Measurements from ENCODE around the gene TENM4.

The TENM4 gene

DNA sequence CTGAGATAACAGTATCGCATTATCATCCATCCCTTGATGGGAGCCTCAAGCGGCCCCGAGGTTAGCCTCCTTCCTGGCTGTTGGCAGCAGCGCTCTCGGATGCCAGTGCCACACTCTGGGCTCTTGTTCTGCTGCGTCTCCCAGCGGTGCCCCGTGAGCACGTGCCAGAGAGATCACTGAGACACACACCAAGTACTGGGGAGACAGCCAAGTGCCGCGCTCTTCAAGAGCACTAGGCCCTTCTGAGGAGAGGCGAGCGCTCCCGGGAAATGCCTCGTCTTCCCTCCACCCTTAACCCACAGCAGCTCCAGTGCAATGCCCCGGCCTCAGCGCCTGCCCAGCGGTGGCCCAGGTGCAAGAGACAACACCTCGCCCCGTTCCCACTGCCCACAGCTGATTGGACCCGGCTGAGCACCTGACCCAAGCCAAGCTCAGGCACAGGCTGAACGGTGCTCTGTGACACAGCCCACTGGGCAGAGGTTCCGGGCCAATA is 617.9 kb downstream of the TENM4 start:
- DNase-seq = peak; percentile 46

DNA sequence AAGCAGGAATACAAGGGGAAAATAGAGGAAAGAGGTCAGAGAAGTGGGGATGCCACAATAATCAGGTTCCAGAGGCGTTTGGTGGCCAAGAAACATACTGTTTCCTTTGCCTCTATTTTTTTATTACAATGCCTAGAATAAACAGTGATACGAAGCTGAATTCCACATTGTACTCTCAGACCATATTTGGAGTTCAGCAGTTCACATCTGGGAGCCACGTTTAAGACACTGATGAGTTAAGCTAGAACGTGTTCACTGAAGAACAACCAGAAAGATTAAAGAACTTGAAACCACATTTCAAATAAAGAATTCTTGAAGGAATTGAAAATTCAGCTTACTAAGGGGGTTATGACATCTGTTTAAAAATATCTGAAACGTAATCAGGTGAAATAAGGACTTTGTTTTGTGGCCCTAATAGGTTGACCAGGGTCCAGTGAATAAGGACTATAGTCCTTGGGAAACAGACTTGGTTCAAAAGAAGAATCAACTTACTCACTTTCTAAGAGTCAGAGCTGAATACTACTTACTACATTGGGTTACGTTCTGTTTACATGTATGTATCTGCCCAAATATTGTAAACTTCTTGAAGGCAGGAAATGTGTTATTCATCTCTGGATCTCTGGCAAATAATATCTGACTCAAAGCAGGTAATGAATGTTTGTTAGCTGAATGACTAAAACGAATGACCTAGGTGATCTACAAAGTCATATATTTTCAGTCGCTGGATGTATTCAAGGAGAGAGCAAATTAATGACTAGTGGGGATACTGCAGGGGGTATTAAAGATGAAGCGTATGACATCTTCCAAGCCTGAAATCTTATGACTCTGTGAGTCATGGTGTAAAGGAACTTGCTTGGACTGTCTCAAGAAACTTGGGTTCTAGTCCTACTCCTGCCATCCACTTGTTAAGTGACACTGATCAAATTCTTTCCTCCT is 619.2 kb downstream of the TENM4 start:
- no peak for DNase-seq

DNA sequence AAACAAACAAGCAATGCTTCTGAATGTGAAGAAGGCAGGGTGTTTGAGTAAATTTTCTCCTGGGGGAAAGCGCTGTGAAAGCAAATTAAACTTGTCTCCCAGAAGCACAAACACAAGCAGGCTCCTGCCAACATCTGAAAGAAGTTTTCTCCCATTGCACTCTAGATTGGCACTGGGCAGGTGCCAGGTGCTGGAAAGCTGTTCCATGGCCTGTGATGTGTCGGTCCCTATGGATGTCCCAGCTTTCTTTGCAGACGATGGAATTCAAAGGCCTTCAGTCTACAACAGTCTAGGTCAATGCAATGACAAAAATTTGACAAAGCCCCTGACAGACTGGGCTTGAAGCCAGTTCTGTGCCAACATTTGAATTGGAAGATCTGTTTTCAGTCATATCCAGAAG is 620.1 kb downstream of the TENM4 start:
- no peak for DNase-seq

DNA sequence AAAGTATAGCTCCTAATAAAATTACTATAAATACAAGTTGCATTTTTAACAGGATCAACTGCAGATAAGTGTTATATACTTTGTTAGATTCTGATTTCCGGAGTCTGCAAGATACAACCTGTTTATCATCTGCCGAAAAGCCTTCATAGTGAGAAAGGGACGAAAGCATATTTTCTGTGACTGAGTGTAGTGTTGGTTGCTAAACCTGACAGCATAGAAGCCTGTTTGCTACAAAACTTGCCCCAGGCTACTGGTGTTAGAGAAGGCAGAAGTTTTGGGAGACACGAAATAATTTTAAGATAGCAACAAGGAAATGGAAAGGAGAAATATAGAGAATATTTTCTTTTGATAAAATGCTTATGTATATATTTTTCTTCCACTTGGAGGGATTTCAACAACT is 622.6 kb downstream of the TENM4 start:
- DNase-seq = no peak

DNA sequence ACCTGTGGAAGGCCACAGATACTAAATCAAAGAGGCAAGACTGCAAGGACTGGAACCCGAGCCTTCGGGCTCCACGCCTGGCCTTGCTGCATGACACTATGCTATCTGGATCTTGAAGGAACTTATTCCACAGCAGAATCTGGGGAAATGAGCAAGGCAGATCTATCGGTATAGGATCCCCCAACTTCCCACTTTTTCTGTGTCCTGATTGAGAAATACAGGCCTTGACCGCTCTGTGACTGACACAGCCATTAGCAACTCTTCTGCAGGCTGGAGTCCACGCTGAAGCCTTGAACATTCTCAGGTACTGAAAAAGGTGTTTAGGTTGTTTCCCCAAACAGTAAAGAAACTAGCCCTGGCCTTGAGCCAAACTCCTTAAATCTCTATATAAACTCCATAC is 625.0 kb downstream of the TENM4 start:
- DNase-seq = no peak

DNA sequence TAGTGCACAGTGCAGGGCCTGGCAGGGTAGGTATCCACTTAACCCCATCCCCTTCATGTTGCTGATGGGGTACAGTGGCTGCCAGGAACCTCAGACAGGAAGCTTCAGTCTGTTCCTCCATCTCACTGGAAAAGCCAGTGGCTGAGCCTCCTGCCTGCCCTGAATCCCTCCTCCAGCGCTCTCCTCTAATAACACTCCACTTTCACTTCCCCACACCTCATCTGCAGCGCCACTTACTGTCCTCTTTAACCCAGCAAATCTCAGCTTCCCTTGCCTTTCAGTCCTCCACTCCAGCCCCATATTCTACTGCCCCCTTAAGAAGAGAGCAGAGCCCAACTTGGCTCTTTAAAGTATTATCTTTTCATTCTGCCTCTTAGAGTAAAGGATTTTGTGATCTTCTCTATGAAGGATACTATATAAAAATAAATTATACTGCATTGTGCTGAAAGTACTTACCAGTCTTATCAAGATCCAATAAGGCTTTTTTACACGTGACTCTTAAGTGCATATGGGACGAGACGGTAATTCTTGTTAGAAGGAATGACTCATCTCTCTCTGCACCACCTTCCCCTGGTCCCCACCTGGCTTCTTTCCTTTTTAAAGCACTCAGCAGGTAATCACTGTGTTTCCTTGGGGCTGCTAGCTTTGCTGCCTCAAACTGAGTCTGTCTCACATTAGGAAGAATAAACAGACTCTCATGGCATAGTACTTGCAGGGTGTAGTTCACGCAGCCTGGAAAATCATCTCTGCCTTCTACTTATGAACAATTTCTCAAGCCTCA is 628.1 kb downstream of the TENM4 start:
- DNase-seq = no peak

DNA sequence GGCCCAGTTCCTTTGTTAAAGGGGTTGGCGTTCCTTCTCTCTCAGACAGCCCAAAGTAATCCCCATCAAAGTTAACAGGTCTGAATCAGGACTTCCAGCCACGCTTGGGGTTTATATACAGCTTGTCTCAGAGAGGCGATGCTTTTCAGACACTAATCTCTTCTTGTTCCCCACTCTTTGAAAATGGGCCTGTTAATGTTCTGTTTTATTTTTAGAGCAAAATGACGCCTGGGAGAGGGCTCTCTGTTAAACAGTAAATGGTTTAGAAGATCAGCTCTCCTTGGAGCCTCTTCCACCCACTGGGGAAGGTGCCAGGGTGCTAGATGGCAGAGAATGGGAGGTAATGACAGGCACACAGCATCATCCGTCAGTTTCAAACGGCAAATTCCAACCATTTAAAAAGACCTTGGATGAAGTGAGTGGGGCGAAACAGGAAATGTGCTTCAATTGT is 630.2 kb downstream of the TENM4 start:
- no peak for DNase-seq

DNA sequence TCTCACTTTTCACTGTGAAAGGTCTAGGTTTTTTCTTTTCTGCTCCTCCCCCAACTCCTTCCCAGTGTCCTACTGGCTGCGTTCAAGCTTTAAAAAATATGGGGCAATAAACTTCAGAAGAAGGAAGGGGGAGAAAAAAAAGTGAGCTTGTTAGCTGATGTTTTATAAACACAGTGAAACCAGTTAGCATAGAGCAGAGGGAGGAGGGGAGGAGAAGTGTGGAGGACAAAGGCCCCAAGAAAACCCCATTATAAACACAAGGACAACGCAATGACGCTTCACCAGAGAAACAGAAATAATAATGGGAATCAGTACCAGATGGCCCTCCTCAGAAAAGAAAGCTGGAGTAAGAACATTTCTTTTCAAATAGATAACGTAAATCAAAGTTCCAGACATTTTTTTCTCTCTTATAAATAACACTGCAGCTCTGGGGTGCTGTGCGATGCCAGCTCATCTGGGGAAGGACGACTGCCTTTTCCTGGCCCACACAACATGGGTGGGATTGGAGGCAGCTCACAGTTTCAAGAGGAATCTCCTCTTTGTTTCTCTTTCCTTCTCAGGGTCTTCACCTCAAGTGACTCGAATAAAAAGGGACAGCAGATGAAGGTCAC is 630.8 kb downstream of the TENM4 start:
- DNase-seq = no peak

DNA sequence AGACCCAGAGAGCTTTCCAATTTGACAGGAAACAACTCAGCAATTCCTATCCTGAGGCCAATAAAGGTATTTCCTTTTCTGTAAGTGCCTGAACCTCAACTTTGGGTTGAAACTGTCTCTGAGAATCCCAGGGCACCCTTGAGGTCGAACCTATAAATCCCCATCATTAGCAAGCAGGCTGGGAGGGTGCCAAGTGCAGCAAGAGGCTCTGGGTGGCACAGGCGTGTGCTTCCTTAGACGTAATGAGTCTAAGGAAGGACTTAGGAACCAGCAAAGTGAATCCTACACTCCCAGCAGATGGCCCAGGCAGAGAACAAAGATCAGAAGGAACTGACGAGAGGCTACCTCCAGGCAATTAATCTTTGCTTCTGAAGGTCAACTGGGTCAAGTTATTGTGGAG is 631.9 kb downstream of the TENM4 start:
- no peak for DNase-seq

DNA sequence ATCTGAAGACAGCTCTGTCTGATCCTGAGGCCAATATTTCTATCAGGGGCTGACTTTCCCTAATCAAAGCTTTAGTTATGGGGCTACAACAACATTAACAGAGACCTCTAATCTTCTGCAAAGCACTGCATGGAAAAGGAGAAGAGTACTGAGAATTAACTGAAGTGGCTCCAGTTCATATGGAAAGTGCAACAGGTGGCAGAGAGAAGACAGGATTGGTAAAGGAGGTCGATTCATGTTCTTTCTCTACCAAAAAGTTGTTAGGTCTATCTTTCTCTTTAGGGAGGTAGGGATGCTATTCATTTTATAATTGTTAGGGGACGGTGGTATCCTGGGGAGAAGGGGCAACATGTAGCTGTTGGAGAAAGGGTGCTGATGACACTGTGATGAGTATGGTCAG is 633.5 kb downstream of the TENM4 start:
- no peak for DNase-seq

DNA sequence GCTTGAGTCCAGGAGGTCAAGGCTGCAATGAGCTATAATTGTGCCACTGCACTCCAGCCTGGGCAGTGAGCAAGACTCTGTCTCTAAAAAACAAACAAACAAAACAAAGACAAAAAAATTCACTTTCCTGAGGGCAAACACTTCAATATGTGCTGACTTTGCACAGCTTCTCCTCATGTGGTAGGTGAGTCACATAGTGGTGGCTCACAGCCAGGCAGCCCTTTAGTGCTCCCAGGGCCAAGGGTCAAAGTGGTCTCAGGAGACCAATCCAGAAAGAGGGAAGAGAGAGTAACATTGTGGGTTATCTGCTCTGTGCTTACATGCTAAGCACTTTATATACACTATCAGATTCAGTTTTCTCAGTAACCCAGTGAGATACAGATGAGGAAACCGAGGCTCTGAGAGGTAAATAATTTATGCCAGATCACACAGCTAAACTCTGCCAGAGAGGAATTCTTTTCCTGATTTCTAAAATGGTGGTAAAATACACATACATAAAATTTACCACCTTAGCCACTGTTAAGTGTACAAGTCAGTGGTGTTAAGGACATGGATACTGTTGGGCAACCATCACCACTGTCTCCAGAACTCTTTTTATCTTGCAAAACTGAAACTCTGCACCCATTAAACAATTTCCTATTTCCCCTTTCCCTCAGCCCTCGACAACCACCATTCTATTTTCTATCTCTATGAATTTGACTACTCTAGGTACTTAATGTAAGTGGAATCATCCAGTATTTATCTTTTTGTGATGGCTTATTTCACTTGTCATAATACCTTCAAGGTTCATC is 634.4 kb downstream of the TENM4 start:
- DNase-seq = no peak

DNA sequence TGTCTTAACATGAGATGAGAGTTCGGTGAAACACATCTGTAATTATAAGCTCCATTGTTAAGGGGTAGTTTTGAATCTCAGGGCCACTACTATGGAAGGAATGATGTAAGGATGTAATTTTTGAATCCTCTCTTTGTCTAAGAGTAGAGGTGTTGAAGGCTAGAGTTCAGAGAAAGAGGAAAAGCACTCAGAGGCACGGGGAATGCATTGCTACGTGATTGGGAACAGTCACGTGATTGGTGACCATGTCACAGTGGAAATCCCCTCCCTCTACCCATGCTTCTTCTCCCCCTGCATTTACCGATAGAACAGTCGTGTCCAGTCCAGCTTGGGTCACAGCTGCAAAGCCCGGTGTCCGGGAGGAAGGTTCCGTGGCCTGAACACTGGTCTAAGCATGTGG is 635.8 kb downstream of the TENM4 start:
- no peak for DNase-seq

DNA sequence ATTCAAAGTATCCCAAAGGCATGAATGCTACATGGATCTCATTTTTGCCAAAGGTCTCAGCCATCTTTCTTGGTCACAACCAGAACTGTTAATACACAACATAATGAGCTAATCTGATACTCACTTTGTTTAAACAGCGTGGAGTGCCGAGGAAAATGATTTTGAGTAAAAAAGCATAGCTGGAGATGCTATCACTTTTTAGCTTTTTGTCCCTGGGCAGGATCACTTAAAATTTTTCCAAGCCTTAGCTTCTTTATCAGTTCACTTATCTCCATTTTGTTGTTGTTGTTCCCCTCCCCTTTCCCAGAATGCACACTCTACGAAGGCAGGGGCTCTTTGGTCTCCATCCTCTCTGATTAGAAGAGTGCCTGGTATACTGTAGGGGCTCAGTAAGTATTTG is 636.8 kb downstream of the TENM4 start:
- no peak for DNase-seq

DNA sequence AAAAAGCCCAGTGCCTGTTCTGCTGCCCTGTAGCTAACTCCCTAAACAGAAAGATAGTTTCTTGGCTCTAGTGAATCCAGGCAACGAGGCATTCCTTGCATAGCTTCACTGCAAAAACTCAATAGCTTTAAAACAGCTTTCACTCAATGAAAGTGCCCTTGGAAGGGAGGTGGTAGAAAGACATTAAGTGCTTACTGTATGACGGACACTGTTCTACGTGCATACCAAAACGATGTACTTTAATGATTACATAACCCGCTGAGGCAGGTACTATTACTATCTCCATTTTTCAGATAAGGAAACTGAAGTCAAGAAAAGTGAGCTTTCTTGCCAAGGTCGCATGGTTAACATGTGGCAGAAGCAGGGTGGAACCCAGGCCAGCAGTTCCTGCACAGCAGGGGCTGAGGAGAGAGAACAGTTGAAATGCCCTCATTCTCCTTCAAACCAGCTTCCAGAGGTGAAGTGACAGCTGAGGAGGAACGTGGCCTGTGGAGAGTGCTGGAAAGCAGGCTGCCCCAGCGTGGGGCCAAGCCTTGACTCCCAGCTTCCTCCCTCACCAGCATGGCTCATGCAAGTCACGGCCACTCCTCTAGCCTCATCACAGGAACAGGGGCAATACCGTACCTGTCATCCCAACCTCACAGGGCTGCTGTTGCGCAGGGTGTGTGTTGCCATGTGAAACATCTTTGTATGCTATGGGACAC is 638.6 kb downstream of the TENM4 start:
- DNase-seq = no peak

DNA sequence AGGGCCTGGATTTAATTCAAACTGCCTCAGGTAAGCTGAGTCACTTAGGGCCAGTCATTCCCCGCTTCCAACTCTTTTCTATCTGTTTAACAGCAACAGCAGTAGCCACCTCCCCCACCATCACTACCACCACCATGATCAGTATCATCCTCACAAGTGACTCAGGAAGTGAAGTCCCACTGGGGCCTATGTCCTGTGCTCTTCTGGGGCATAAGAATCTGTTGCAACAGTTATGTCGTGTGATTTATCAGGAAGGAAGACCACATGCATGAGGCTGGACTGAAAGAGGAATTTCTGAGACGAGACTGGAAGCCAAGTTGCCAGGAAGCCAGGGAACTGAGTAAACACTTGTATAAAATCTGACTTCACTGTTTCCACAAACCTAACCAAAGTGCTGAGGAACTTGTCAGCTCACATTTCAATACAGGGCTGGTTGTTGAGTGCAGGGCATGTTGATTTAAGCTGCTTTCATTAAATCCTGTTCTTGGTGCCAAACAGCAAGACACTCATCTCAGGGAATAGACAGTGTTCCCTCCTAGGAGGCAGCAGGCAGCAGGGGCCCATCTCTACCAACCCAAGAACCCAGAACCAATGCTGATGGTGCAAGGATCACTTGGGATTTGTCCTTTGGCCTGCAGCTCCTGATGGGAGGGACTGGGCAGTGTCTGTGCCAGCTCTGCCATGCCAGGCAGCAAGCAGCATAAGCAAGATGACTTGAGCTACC is 639.5 kb downstream of the TENM4 start:
- DNase-seq = peak; percentile 32

DNA sequence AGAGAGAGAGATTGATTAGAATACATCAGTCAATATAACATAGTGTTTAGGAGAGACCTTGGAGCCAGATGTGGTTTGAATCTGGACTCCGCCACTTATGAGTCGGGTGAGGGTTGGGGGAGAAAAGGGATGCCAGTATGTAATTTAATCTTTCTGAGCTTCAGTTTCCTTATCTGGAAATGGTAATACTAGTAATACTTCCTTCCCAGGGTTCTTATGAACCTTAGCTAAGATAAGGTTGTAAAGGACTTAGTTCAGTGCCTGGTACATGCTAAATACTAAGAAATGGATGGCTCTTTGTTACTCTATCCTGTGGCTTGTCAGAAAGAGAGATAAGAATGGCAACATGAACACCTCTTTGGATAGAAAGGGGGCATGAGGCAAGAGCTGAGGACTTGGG is 640.1 kb downstream of the TENM4 start:
- DNase-seq = no peak

DNA sequence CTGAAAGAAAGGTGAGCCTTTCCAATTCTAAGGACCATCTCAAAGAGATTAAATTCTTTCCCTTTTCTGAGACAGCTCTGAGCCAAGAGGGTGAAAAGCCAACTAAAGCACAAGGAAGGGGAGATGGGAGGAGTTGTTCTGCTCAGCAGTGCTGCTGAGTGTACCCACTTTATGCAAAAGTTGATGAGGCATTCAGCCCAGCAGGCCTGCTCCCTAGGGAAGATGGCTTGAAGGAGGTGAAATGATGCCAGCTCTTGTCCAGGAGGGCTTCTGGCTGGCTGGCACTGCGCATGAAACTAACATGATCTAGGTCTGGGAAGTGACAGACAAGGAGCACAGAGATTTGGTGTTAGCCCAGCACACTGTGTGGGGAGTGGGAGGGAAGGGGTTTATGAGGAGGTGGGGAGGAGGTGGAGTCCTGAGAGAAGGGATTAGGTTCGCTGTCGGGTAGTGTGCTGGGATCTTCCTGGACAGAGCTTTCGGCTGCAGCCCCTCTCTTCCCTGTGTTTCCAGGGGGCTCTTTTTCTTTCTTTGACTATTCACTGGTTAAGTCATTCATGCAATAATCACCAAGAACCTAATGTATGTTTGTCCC is 640.6 kb downstream of the TENM4 start:
- peak; percentile 76 for DNase-seq

DNA sequence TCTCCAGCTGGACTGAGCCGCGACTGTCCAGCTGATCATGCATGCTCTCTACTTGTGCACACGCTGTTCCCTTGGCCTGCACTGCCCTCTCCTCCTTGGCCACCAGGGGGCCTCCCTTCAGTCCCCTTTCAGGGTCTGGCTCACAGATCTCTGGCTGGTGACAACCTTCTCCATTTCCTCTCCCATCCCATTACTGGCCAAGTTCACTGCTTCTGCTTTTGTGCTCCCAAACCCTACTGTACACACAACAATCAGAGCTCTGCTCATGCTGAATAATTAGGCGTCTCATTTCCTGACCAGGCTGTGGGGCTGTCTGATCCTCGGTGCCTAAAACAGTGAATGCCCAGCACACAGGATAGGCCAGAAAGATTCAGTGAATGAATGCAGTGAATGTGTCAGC is 642.2 kb downstream of the TENM4 start:
- DNase-seq = no peak

DNA sequence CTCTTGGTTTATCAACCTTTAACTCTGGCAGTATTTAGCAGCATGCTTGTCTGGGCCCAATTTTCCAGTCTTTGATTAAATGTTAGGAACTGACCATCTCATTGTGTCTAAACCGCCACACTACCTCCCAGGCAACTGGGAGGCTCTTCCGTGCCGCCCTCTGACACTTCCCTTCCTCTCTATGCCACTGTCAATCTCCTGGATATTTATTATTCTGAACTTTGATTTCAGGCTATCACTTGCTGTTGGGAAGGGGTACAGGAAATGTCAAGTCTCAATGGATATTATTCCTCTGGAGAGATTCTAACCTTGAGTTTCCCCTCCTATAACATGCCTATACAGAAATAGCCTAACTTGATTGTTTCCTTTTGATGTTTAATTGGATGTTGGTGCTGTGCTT is 643.3 kb downstream of the TENM4 start:
- DNase-seq = no peak

DNA sequence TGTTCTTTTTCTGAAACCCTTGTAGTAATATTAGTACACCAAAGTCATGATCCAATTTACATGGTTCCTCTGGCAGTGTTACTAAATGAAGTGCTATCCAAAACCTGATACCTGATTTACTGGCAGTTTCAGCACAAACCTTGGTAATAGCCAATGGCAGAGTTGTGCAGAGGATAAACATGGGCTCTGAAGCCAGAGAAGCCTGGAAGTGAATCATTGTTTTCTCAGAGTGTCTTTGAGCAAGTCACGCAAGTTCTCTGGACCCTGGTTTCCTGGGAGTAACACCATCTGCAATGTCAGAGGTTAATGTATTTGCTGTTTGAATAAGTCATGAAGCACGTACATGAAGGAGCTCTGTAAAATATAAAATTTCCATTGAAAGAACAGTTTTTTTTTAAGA is 643.9 kb downstream of the TENM4 start:
- no peak for DNase-seq

Data from DMS79 (cell line).